ENCODE data around the gene ARSD.

GRCh38 chrX:2928583-2929434 lies at the start of gene ARSD:
- TF ChIP-seq CTCF (IDR thresholded peaks at IDR 0.05) (no peak), POLR2A (IDR thresholded peaks at IDR 0.05) (peak; percentile 75 to 90)
